Neutrophil (primary cell): Measurements from ENCODE around the gene GIMAP8.
"Not testable (repeated sequence)": the region's sequence is repeated elsewhere in the genome, so short reads cannot be mapped to it uniquely, and the experiment has no call there.

Experiments
- H3K27ac ChIP-seq: fragments of 200-600 bp; sonication (generic); 2 replicates; pipeline ENCODE4 v1.5.1; 2016; ENCODE audit warnings: mild to moderate bottlenecking, moderate library complexity
- H3K27me3 ChIP-seq: fragments of 200-600 bp; sonication (generic); 2 replicates; pipeline ENCODE4 v1.6.0; 2016; ENCODE audit warnings: mild to moderate bottlenecking
- H3K36me3 ChIP-seq: fragments of 200-600 bp; sonication (generic); 2 replicates; pipeline ENCODE4 v1.5.1; 2017
- H3K4me1 ChIP-seq, 2 experiments: fragments of 200-600 bp in 1 of 2; sonication (generic) in 1 of 2; 1 replicate in 1 of 2; 2 replicates in 1 of 2; pipeline versions ENCODE4 v1.5.1 to v1.6.1; 2013 to 2016; ENCODE audit warnings: low read depth in 1 of 2, low read length in 1 of 2, mild to moderate bottlenecking in 1 of 2, moderate library complexity in 1 of 2; ENCODE audit not compliant: control insufficient read depth in 1 of 2, insufficient read depth in 1 of 2
- H3K4me3 ChIP-seq, 2 experiments: fragments of 200-600 bp in 1 of 2; sonication (generic) in 1 of 2; 1 replicate in 1 of 2; 2 replicates in 1 of 2; pipeline ENCODE4 v1.5.1; 2013 to 2016; ENCODE audit warnings: low read depth in 1 of 2, low read length in 1 of 2, mild to moderate bottlenecking in 1 of 2, moderate library complexity in 1 of 2
- H3K9me3 ChIP-seq: fragments of 200-600 bp; sonication (generic); 2 replicates; pipeline ENCODE4 v1.5.1; 2016
- CTCF ChIP-seq: fragments of 200-600 bp; sonication (generic); IDR thresholded peaks from 2 replicates; pipeline ENCODE4 v1.5.1; 2016; ENCODE audit warnings: antibody characterized with exemption

The GIMAP8 gene

GRCh38 chr7:150487625-150488024 lies 37.2 kb downstream of the GIMAP8 start:
- peaks cover 54 to 61% of the 10 kb centered on the region in 2 experiments for H3K4me1 ChIP-seq
- no peaks in the 10 kb centered on the region for H3K27me3 ChIP-seq
- TF ChIP-seq CTCF, result no peak
- H3K27ac ChIP-seq, result no peak overlapping the region
- H3K36me3 ChIP-seq, result no peaks in the 10 kb centered on the region
- no peak overlapping the region for H3K4me3 ChIP-seq
- H3K9me3 ChIP-seq, result no peaks in the 10 kb centered on the region

GRCh38 chr7:150489782-150490181 lies 39.4 kb downstream of the GIMAP8 start:
- Histone ChIP-seq H3K27ac (peak overlapping the region; percentile 64), H3K27me3 (no peaks in the 10 kb centered on the region), H3K9me3 (no peaks in the 10 kb centered on the region), H3K4me1 (peaks cover 32 to 40% of the 10 kb centered on the region in 2 experiments), H3K36me3 (no peaks in the 10 kb centered on the region), H3K4me3 (peak overlapping the region in 1 of 2 experiments; percentile 8)
- no peak for TF ChIP-seq CTCF

GRCh38 chr7:150493442-150493841 lies 43.0 kb downstream of the GIMAP8 start:
- H3K4me1 ChIP-seq, result peaks cover 21% of the 10 kb centered on the region in 2 experiments
- H3K27me3 ChIP-seq, H3K4me3 ChIP-seq, H3K9me3 ChIP-seq, H3K36me3 ChIP-seq, H3K27ac ChIP-seq: not testable (repeated sequence)

GRCh38 chr7:150502519-150502918 lies 52.1 kb downstream of the GIMAP8 start:
- Histone ChIP-seq H3K9me3 (no peaks in the 10 kb centered on the region), H3K27ac (no peak overlapping the region), H3K4me3 (no peak overlapping the region), H3K36me3 (no peaks in the 10 kb centered on the region), H3K27me3 (no peaks in the 10 kb centered on the region), H3K4me1 (no peaks in the 10 kb centered on the region)
- TF ChIP-seq CTCF, result no peak

- no peak overlapping the region for H3K27ac ChIP-seq
- H3K4me3 ChIP-seq, result no peak overlapping the region
- H3K36me3 ChIP-seq, result no peaks in the 10 kb centered on the region
- H3K4me1 ChIP-seq, result no peaks in the 10 kb centered on the region
- TF ChIP-seq CTCF, result no peak
- no peaks in the 10 kb centered on the region for H3K9me3 ChIP-seq
- no peaks in the 10 kb centered on the region for H3K27me3 ChIP-seq
Observed at GRCh38 chr7:150503155-150503554, 52.7 kb downstream of the GIMAP8 start.

GRCh38 chr7:150503581-150503980 lies 53.2 kb downstream of the GIMAP8 start:
- Histone ChIP-seq H3K27me3 (no peaks in the 10 kb centered on the region), H3K27ac (no peak overlapping the region), H3K4me3 (no peak overlapping the region), H3K36me3 (no peaks in the 10 kb centered on the region), H3K9me3 (no peaks in the 10 kb centered on the region), H3K4me1 (no peaks in the 10 kb centered on the region)
- TF ChIP-seq CTCF, result no peak
